Measurements from ENCODE around the gene MAPK13.
"Not testable (repeated sequence)": the region's sequence is repeated elsewhere in the genome, so short reads cannot be mapped to it uniquely, and the experiment has no call there.

Gene MAPK13

DNA sequence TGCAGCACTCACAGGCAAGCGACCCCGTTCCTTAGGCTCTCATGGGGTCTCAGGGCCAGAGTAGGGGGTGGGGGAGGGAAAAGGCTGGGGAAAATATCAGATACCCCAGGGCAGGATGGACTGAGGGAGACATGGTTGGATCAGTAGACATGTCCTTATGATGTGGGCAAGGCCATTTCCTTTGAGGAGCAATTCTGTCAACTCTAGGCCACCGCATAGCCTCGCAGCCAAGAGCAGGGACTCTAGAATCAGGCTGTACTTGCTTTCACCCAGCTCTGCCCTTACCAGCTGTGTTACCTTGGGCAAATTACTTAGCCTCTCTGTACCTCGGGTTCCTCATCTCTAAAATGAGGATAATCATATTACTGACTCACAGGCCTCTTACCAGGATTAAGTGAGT, 2.2 kb upstream of the MAPK13 start:
- no peak for DNase-seq (ENCODE audit: low spot score)

DNA sequence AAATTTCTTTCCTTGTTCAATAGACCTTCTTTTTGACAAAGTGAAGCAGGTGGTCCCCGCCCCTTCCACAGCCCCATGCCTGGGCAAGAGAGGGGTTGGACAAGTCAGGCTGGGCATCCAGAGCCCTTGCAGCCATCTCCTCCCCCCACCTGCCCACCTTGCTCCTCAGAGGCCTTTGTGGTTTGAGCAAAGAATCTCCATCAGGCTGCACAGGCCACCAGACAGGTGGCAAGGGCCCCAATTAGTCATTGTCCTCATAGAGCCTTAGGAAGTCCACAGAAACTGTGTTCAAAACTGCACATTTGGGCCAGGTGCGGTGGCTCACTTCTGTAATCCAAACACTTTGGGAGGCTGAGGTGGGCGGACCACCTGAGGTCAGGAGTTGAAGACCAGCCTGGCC, 1.5 kb upstream of the MAPK13 start:
- DNase-seq (ENCODE audit: low spot score) = no peak

DNA sequence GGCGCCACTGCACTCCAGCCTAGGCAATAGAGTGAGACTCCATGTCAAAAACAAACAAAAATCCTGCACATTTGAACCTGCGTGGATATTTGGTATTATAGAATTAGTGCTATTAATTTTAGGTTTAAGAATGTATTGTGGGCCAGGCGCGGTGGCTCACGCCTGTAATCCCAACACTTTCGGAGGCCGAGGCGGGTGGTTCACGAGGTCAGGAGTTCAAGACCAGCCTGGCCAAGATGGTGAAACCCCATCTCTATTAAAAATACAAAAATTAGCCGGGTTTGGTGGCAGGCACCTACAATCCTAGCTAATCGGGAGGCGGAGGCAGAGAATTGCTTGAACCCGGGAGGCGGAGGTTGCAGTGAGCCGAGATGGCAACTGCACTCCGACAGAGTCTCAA, 979 bp upstream of the MAPK13 start:
- not testable (repeated sequence) for DNase-seq (ENCODE audit: low spot score)

DNA sequence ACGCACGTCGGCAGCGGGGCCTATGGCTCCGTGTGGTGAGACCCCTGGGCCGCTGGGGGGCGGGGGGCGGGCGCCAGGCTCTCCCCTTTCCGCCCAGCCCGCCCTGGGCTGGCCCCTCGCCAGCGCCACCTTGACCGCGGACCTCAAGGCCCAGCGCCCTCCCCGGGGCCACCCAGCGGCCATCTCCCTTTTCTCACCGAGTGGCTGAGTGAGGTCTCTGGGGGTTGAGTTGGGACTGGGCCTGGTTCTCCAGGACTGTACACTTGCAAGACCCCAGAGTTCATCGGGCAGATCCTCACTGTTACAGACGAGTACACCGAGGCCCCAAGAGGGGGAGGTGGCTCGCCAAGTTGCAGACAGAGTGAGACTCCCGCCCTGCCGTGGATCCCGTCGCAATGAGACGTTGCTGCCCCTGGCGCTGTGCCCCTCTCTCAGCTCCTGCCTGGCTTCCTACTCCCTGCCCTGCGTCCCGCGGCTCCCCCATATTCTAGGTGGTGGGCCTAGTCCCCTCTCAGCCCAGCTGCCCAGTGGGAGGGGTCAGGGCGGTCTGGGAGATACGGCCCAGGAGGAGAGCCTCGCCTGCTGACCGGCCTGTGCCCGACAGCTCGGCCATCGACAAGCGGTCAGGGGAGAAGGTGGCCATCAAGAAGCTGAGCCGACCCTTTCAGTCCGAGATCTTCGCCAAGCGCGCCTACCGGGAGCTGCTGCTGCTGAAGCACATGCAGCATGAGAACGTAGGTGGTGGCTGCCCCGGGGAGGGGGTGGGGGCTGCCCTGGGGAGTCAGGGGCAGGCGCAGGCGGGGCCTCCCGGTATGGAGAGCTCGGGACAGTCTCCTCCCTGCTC, 576 bp downstream of the MAPK13 start:
- DNase-seq (ENCODE audit: low spot score) = peak; percentile 70

DNA sequence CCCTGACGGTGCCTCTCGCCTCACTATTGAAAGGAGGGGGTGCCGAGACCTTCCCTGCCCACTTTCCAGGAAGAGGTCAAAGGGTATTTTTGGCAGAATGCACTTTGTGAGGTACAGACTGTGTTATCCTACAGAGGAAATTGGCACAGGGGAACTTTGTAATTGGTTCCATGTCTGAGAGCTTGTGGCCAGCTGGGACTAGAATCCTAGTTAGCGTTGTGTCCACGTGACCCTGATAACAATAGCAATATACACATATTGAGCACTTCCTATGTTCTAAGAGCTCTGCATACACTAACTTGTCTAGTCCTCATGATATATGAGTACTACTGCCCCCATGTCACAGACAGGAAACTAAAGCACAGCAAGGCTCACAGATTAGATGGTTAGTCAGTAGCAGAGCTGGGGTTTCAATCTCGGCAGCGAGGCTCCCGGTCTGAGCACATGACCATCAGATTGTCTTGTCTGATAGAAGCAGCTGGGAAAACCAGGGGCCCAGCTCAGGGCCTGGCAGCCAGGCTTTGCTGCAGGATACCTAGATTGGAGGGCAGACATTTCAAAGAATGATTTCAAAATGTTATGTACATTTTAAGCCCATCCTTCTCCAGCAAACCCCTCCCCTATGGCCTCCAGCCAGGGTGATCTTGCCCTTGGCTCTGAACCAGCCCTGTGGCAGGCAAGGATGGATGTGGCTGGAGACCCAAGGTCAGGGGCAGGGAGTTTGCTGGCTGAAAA, 1.4 kb downstream of the MAPK13 start:
- no peak for DNase-seq (ENCODE audit: low spot score)

DNA sequence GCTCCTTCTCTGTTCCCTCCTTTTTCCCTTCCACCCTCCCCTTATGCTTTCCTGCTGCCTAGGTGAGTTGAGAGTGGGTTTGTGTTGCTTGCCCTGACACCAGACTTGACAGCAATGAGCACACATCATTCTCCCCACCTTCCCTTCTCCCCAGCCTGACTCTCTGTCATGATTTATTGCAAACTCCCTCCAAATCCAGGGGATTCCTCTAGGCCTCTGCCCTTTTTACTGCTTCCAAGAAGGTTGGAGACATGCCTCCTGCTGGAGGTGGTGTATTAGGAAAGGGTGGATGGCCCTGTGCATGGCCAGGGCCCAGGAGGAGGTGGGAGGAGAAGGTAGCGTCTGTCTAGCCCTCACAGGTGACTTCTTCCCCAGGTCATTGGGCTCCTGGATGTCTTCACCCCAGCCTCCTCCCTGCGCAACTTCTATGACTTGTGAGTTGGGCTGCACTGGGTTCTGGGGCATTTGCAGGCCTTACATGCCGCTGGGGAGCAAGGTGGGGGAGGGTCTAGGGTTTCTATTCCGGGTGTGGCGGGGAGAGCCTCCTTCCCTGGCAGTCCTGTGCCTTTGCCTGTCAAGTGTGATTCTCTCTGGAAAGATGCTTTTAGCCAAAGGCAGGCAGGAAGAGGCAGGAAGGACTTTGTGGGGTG, 2.1 kb downstream of the MAPK13 start:
- no peak for DNase-seq (ENCODE audit: low spot score)

DNA sequence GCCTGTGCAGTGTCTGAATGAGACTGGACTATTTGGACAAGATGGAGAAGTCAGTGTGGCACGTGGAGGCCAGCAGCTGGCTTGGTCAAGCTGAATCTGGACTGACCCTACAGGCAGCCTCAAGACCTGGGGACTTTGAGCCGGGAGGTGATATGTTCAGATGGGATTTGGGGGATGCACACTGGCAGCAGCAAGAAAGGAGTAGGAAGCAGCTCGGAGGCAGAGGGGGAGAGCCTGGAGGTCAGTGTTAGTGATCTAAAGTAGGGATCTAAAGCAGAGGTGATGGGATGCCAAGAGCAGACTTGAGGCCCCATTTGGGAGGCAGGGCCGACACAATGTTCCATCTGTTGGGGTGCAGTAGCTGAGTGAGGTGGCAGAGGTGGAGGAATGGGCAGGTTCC, 2.8 kb downstream of the MAPK13 start:
- no peak for DNase-seq (ENCODE audit: low spot score)

DNA sequence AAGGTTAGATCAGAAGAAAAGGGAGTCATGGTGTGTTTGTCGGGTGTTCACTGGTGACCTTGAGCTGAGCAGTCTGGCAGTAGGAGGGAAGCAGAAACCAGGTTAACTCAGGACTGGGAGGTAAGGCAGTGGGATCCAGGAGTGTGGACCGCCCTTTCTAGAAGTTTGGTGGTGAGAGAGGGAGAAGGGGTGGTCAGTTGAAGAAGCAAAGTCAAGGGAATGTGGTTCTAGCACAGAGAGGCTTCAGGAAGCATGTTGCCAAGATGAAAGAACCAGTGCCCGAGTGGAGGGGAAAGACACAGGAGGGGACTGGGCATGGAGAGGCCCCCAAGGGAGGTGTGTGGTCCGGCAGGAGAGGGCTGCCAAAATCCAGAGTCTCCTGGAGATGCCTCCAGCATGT, 3.6 kb downstream of the MAPK13 start:
- DNase-seq (ENCODE audit: low spot score) = no peak

DNA sequence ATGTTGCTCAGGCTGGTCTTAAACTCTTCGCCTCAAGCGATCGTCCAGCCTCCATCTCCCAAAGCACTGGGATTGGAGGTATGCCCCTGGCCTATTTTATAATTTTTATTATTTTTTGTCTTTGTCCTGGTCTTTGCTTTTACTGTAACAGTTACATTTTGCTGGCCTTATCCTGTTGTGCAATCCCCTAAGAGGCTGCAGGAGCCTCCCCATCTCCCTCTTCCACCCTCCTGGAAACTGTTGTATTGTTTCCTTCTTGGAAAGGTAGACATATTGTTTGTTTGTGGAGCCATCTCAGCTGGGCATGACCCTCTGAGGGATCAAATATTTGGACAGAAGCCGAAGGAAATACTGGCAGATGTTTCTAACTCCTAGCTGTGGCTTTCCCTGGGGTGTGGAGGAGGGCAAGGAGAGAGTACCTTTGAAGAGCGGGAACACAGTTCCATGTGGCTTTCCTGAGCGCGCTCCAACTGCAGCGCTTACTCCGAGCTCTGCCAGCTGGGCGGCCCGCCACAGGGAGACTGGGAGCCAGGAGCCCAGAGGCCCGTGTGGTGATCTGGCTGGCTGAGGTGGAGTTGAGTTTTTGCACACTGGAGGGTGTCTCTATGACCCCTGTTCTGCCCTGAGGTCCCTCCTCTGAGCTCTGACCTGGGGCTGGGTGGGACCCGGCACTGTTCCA, 4.9 kb downstream of the MAPK13 start:
- DNase-seq (ENCODE audit: low spot score) = no peak

DNA sequence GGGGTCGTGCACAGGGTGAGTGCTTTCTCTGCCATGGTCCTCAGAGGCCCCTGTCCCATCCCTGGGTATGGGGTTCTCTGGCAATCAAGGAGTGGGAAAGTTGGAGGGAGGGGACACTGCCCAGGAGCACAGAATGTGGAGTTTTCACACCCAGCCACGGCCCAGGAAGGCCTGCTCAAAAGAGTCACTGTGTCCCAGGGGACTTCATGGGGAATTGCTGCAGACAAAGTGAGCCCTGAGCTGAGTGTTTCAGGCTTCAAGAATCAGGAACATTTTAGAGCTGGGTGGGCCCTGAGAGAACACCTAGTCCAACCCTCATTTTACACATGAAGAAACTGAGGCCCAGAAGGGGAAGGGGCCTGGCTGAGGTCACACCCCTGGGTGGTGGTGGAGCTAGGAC, 5.7 kb downstream of the MAPK13 start:
- no peak for DNase-seq (ENCODE audit: low spot score)

DNA sequence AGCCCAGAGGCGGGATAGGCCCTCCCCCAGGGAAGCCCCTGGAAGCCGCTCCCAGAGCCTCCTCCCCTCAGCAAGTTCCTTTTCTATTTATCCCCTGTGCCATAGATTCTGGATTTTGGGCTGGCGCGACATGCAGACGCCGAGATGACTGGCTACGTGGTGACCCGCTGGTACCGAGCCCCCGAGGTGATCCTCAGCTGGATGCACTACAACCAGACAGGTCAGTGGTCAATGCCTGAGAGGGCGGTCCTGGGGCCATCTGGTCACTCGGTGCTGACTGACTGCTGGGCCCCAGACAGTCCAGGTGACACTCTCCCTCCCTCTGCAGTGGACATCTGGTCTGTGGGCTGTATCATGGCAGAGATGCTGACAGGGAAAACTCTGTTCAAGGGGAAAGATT, 6.2 kb downstream of the MAPK13 start:
- no peak for DNase-seq (ENCODE audit: low spot score)

DNA sequence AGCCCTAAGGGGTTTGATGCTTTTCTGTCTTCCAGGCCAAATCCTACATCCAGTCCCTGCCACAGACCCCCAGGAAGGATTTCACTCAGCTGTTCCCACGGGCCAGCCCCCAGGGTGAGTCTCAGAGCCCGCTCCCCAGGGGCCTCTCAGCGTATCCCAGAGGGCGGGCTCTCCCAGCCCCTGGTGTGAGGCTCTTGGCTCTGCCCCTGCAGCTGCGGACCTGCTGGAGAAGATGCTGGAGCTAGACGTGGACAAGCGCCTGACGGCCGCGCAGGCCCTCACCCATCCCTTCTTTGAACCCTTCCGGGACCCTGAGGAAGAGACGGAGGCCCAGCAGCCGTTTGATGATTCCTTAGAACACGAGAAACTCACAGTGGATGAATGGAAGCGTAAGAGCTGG, 8.4 kb downstream of the MAPK13 start:
- no peak for DNase-seq (ENCODE audit: low spot score)

DNA sequence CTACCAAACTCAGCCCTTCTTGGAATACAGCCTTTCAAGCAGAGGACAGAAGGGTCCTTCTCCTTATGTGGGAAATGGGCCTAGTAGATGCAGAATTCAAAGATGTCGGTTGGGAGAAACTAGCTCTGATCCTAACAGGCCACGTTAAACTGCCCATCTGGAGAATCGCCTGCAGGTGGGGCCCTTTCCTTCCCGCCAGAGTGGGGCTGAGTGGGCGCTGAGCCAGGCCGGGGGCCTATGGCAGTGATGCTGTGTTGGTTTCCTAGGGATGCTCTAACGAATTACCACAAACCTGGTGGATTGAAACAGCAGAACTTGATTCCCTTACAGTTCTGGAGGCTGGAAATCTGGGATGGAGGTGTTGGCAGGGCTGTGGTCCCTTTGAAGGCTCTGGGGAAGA, 9.1 kb downstream of the MAPK13 start:
- peak; percentile 77 for DNase-seq (ENCODE audit: low spot score)

DNA sequence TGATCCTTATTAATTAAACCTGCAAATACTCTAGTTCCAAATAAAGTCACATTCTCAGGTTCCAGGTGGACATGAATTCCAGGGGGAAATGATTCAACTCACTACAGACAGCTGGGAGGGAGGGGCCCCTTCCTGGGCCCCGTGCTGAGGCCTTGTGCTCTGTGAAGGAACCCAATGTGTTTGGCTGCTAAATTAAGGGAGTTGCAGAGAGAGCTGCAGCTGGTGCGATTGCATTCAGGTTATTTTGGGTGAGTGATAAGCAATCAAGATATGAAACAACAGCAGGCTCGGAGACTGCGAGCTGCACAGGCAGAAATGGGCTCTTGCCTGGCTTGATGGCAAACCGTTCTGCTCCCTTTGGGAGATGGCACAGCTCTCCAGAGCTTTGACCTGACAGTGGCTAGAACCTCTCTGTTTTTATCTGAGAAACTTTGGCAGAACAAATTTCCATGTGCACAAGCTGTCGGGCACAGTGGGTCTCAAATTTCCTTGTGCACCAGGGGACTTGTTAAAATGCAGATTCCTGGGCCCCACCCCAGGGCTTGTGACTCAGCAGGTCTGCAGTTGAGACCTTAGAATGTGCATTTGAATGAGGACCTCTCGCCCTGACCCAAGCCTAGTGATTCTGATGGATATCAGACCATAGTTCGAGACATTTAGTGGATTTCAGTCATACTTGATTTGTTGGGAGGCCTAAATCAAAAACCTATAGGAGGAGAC, 9.8 kb downstream of the MAPK13 start:
- no peak for DNase-seq (ENCODE audit: low spot score)

DNA sequence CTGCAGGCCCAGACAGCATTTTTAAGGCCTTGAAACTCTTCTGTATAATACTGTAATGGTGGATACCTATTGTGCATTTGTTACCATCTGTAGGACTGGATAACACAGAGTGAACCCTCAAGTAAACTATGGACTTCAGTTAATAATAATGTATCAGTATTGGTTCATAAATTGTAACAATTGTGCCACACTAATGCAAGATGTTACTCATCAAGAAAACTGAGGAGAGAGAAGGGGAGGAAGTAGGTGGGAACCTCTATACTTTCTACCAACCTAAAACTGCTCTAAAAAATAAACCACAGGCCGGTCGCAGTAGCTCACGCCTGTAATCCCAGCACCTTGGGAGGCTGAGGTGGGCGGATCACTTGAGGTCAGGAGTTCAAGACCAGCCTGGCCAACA, 10.8 kb downstream of the MAPK13 start:
- no peak for DNase-seq (ENCODE audit: low spot score)

DNA sequence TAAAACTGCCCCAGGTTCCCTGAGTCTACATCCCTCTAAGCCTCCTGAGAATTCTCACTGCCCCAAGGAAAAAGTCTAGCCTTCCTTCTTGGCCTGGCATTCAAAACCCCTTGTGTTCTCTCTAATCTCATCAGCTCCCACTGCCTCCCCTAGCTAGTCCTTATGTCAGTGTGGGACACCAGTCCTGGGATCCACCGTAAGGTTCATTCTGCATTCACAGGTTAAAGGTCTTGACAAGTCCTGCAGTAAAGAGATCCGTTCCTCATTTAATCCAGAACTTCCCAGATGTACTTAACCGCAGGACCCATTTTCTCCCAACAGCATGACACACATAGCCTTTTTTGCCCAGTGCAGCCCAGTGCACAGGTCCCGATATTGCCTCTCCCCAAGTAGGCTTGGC, 11.6 kb downstream of the MAPK13 start:
- DNase-seq (ENCODE audit: low spot score) = no peak

DNA sequence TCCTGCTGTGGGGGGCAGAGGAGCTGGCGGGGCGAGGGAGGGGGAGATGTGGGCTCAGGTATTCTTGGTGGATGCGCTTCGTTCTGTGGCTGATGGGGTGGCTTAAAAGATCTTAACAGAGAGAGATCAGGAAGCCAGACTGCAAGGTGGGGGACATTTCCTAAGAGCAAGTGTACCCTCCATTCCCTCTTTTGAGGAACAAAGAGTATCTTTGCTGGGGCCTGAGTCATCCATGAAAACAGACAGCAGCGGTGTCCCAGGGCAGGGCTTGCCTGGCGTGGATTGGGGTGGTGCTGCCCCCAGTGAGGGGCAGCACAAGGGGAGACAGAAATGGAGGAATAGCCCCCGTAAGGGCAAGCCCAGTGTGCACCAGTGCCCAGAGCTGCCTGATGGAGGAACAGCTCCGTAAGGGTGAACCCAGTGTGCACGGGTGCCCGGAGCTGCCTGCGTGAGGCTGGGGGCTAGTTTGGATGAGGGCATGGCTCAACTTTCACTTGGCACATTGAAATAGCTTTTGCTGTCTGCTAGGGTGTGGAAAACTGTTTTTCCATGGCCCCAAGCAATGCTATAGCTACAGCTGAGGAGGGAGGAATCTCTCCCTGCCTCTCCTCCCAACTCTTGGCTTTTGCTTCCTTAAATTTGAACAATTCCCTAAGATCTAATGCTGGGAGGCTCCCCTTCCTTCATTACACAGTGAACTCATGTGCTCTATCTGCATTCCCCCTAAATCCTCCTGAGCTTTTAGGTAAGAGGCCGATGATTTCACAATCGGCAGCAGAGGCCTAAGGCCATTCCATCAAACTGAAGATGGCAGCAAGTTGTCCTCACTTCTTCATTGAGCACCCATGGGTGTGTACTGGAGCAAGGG, 12.9 kb downstream of the MAPK13 start:
- DNase-seq (ENCODE audit: low spot score) = no peak

DNA sequence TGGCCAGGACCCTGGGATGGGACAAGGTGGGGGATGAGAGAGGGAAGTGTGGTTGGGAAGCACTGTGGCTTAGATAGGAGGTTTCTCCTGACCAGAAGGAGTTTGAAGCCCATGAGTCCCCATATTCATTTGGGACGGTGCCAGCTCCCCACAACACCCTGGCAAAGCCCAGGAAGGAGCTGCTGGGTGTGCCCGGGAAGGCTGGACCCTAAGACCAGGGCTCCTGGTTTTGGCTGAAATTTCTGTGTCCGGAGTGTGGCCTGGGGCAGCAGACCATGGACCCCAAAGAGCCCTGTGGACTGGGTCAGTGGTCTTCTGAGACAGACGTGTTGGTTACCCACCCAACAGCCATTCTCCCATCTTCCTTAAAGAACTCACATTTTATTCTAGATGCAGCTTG, 15.2 kb downstream of the MAPK13 start:
- no peak for DNase-seq (ENCODE audit: low spot score)

DNA sequence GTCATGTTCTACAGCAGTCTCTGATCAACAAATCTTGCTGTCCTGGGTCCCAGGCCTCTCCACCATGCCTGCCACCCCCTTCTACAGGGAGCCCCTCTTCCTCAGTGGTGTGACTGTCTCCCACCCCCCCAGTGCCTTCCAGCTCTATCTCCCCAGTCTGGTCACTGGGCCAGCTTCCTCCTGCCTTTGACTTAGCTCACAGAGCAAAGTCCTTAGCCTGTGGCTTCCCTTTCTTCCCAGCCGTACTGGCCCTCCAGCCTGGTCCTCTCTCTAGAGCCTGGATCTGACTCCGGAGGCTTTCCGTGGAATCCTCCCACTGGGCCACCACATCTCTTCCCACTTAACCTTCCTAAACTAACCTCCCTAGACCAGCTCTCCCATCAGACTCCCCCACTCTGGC, 17.0 kb downstream of the MAPK13 start:
- no peak for DNase-seq (ENCODE audit: low spot score)

DNA sequence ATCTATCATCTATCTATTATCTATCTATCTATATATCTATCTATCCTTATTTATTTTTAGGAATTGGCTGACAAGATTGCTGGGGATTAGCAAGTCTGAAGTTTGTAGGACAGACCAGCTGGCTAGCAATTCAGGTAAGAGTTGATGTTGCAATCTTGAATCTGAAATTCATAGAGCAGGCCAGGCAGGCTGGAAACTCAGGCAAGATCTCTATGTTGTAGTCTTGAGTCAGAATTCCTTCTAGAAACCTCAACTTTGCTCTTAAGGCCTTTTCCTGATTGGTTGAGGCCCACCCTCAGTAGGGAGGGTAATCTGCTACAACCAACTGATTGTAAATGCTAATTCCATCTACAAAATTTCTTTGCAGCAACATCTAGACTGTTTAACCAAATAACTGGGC, 19.2 kb downstream of the MAPK13 start:
- no peak for DNase-seq (ENCODE audit: low spot score)

DNA sequence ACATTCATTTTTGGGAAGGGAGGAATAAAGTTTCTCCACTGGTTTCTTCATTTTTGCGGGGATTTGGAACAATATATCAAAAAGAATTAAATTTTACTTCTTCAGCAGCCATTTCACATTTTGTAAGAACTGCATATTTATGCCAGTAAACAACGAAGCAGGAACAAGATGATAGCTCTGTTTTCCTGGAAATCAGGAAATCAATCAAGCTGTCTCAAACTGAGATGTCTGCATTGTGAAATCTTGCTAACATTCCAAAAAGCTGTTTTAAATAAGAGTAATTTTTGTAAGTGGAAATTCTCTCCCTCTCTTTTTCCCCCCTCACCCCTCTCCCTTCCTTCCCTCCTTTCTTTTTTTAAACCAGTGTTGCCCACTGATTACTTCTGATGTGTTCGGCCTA, 20.0 kb downstream of the MAPK13 start:
- no peak for DNase-seq (ENCODE audit: low spot score)
